ENCODE measurements around the gene LLGL2.

The LLGL2 gene

DNA sequence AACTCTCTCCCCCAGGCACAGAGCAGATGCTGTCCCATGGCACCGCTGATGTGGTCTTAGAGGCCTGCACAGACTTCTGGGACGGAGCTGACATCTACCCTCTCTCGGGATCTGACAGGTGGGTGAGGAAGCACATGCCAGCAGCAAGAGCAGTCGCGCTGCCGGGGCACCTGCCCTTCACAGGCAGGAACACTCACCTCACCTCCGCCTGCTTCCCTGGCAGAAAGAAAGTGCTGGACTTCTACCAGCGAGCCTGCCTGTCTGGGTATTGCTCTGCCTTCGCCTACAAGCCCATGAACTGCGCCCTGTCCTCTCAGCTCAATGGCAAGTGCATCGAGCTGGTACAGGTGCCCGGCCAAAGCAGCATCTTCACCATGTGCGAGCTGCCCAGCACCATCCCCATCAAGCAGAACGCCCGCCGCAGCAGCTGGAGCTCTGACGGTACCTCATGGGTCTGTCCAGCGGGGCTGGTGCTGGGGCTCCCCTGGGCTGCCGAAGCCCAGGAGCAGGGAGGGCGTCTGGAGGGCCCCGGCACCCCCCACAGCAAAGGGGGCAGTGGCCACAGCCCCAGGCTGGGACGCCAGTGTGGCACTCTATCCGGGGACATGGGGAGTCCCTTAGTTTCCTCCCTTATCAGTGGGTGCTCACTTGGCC is 31.9 kb upstream of the LLGL2 start:
- DNase-seq, result no peak

DNA sequence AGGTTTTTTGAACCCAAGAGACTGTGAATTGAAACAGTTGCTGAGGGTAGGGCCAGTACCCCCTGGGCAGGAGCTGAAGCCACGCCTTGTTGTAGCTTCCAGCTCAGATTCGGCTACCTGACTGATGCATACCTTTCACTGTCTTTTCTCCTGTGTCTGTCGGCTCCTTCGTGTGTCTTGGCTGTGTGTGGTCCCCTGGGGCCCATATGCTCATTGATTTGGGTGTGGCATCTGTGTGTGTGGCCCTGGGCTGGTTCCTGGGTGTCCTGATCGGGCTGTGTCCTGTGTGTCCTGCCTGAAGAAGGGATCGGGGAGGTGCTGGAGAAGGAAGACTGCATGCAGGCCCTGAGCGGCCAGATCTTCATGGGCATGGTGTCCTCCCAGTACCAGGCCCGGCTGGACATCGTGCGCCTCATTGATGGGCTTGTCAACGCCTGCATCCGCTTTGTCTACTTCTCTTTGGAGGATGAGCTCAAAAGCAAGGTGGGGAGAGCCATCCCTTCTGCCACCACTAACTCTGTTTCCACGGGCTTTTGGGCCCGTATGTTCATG is 31.1 kb upstream of the LLGL2 start:
- no peak for DNase-seq

GRCh38 chr17:75496005-75496404 is 29.5 kb upstream of the LLGL2 start:
- DNase-seq, result no peak

- no peak for DNase-seq
Measured at GRCh38 chr17:75498039-75498725, 27.3 kb upstream of the LLGL2 start.

DNA sequence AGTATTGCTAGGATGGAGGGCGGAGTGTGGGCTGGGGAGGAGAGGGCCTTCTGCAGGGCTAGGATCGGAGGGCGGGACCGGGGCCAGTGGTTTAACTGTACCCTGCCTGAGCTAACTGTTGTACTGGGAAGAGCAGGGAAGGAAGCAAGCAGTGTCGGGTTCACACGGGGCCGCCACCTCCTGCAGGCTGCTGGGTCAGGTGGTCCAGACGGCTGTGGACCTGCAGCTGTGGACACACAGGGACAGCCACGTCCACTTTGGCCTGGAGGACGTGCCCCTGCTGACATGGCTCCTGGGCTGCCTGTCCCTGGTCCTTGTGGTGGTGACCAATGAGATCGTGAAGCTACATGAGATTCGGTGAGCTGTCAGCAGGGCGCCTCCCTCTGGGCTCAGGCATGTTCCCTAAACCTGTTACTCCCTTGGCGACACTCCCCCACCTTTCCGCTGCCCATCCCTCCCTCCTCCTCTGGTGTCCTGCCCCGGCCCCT is 26.7 kb upstream of the LLGL2 start:
- no peak for DNase-seq

DNA sequence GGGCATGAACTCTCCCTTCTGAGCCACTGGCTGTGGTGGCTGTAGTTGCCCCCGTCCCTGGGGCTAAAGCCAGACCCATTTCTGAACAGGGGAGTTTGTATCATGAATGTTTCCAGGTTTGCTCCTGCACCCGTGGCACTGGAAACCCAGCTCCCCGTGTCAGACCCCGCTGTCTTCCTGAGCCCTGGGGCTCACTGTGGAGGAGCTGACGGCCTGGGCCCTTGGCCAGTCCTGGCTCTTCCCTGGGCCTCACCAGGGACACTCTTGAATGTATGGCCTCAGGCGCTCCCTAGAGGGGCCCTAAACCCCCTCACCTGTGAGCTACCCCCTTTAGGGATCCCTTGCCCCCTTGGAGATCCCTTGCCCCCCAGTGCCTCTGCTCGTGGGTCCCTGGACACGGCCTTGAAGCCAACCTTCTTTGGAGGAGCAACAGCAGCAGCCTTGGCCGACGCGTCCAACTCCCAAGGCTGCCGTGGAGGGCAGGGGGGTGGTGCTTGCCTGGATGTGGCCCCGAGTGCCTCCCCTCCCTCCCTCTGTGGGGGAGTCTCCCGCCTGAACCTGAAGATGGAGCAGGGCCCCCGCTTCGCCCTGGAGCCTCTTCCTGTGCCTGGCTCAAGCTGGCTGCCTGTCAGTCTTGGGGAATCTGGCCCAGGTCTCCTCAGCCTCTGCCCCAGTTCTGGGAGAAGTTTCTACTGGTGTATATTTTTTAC is 26.0 kb upstream of the LLGL2 start:
- DNase-seq, result no peak

GRCh38 chr17:75500419-75501216 is 24.9 kb upstream of the LLGL2 start:
- no peak for DNase-seq

- DNase-seq, result no peak
Measured at GRCh38 chr17:75501378-75502071, 24.0 kb upstream of the LLGL2 start.

DNA sequence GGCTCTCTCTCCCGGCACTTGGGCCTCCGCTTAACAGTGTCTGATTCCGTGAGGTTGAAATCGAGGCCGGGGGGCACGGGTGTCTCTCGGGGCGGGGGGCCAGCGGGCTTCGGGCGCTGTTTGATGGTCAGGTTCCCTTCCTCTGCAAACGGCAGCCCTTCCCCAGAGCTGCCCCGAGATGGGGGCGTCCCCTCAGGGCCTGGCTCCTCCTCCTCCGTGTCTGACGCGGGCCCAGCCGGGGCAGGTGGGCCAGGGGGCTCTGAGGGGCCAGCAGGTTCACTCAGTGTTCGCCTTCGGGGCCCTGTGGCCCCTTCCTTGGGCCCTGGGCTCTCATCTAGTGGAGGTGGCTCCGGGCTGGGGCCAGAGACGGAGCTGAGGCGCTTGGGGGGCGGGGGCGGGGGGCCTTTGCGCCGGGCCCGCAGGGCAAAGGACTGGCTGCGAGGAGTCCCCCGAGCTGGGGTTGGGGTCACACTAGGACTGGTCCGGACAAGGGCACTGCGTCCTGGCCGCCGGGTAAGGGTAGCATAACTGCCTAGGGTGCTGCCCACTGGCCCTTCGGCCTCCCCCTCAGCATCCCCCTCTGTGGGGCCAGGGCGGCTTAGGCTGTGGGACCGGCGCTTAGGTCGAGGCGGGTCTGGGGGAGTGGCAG is 23.3 kb upstream of the LLGL2 start:
- DNase-seq, result no peak

- no peak for DNase-seq
Measured at GRCh38 chr17:75502721-75503329, 22.7 kb upstream of the LLGL2 start.

GRCh38 chr17:75503337-75503950 is 22.1 kb upstream of the LLGL2 start:
- no peak for DNase-seq

DNA sequence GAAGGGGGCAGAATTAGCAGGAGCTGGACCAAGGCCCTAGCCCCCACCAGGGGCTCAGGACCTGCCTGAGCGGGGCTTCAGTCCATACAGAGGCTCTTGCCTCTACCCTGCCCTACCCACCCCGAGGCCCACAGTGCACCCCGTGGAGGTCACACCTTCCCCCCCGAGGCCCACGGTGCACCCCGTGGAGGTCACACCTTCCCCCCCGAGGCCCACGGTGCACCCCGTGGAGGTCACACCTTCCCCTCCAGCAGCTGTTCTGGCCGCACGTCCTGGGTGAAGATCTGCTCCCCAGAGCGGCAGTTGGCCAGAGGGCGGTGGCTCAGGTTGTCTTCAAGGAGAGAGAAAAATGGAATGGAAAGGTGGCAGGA is 21.5 kb upstream of the LLGL2 start:
- no peak for DNase-seq

- no peak for DNase-seq
Measured at GRCh38 chr17:75504347-75505151, 20.9 kb upstream of the LLGL2 start.

DNA sequence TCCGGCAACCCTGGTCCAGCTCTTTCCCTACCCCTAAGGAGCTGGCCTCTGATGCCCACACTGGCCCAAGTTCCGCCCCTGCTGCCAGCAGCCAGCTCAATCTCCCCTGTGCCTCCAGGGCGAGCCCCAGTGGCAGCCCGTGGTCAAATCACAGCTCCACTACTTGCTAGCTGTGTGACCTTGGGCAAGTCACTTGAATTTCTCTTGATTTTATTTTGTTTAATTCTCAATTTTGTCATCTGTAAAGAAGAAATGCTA is 20.4 kb upstream of the LLGL2 start:
- DNase-seq, result no peak

- no peak for DNase-seq
Measured at GRCh38 chr17:75505640-75506039, 19.9 kb upstream of the LLGL2 start.

DNA sequence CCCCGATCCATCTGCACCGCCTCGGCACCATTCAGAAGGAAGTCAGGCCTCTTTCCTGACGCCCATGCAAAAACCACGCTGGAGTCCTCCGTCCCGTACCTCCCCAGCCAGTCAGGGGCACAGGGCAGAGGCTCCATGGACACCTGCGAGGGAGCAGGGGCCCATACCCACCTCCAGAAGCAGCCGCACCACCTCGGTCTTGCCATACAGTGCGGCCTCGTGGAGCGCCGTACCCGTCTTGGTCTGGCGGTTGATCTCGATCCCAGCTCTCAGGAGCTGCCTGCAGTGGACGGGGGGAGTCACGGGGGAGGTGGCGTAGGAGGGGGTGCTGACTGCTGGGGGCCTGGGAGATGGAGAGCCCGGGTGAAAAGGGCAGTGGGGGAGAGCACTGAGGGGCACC is 19.4 kb upstream of the LLGL2 start:
- no peak for DNase-seq

DNA sequence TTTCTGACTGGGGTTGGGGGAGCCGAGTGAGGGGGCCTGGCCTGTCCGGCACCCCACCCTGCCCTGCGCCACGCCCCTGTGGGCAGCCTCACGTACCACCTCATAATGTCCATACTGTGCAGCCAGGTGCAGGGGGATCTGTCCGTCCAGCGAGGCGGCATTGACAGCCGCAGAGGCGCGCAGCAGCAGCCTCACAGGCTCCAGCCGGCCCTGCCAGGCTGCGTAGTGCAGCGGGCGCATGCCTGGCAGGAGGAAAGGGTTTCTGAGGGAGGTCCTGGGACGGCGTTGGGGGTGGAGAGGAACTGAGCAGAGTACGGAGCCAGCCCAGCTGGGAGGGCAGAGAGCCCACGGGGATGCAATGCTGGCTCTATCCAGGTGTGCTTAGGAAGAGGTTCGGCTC is 18.6 kb upstream of the LLGL2 start:
- DNase-seq, result no peak

GRCh38 chr17:75507733-75508719 is 17.5 kb upstream of the LLGL2 start:
- no peak for DNase-seq

- no peak for DNase-seq
Measured at GRCh38 chr17:75508931-75509361, 16.6 kb upstream of the LLGL2 start.

Data from activated gamma-delta T cell (primary cell).